NCI-H2227 (cell line): ENCODE measurements around the gene LILRA2.
A peak's percentile ranks its signal among the peaks of the same experiment; 100 is the strongest.
"Not testable (repeated sequence)": the region's sequence is repeated elsewhere in the genome, so short reads cannot be mapped to it uniquely, and the experiment has no call there.

ENCODE experiments used
- DNase-seq: peaks from one replicate; lab custom pipeline; 2025; ENCODE audit not compliant: unreplicated experiment; lab: John Stamatoyannopoulos, UW

The LILRA2 gene

DNA sequence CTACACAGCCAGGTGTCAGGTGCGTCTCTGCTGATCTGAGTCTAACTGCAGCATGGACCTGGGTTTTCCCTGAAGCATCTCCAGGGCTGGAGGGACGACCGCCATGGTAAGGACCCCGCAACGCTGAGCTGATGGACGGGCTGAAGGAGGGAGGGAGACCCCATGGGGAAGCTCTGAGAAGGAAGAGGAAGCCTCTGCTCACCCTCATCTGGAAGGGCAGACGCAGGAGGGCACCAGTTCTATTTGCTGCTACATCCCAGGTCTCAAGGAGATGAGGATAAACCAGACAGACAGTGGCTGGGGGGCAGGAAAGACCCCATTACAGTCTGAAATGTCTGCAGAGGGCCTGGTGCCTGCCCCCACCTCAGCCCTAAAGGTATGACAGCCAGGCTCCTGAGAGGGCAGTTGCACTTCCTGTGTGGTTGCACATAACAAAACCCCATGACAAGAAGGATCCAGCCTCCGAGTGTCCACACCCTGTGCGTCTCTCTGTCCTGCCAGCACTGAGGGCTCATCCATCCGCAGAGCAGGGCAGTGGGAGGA lies at the start of gene LILRA2:
Gene LILRA2 (plus strand): TSS at position 461 of the 543 bp plus-strand sequence. CDS start 89 bp downstream, outside the sequence.
- DNase-seq: no peak

DNA sequence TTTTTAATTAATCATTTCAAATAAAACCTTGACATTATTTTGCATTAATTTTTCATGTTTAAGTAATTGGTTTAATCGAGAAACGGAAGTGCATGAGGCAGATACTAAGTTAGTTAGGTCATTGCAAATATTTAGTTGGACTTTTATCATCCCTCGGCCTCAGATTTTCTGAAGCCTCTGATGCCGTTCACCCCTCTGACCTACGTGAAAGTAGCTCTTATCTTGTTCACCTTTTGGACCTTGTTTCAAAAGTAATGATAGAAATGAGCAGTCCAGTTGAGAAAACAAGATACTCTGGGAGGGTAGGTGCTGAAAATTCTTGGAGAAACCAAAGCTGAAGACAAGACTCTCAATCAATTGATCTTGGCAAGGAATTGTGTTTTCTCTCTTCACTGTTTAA lies 48.0 kb upstream of the LILRA2 start:
- no peak for DNase-seq

DNA sequence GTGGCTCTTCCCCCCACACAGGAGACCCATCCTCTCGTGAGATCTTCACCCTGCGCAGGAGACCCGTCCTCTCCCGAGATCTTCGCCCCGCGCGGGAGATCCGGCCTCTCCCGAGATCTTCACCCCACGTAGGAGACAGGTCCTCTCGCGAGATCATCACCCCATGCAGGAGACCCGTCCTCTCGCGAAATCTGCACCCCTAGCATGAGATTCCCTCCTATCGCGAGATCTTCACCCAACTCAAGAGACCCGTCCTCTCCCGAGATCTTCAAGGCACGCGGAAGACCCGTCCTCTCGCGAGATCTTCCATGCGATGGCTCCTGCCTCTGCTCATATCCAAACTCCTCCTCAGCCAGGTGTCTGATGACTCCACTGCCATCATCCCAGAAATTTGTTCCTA lies 46.6 kb upstream of the LILRA2 start:
- DNase-seq: no peak

DNA sequence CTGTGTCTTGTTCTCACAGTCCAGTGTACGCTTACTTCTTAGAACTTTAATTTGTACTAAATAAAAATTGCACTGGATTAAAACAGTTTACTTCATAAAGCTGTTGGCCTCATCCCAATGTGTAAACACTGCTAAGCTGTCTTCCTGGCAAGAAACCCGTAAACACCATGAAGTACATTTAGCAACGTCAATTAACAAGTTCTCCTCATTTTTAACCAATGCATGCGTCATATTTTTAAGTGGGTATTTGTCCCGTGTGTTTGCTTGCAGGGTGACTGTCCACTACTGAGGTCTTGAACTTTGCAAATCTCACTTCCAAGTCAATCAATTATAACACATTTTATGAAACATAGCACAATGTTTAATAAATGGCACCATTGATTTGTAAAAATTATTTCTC lies 42.7 kb upstream of the LILRA2 start:
- DNase-seq: no peak

DNA sequence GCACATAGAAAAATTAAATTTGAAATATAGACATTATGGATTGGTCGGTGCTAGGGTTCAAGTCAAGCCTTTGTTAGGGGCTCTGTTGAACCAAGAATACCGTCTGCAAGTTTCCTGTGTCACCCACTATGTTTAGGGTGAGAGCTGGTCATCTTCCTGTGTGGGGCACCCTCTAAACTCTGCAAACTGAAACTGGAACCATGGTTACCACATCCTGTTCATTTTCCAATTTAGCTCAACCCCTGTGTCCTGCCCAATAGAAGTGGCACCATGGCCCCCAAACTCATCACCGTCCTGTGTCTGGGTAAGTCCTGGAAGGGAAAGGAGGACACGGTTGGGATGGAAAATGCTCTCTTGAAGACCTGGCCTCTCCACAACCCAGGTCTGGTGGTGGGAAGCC lies 41.1 kb upstream of the LILRA2 start:
- no peak for DNase-seq

DNA sequence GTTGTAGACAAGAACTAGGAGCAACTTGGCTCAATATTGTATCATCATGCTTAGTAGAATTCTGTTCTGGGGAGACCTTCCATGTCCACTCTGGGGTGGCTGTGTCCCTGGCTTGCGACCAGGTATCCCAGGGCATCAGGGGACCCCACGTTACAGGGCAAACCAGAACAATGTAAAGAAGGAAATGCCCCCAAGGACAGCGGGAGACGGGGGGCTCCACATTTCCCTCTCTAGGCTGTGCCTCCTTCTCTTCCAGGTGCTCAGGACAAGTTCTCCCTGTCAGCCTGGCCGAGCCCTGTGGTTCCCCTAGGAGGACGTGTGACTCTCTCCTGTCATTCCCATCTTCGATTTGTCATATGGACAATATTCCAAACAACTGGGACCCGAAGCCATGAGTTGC lies 40.1 kb upstream of the LILRA2 start:
- no peak for DNase-seq

DNA sequence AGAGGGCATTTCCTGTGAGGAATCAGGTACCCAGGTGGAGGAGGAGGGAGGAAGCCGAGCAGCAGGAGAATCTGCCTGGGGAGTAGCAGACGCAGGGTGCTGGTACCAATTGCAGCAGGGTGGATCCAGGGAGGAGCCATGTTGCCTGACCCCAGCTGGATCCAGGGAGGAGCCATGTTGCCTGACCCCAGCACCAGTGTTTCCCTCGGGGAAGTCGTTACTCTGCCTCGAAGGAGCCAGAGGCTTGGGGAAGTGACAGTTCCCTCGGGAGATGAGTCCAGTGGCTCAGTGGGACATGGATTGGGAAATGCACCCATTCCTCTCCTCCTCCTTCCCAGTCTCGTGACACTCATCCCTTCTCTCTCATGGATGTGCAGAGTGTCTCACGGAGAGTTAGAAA lies 39.4 kb upstream of the LILRA2 start:
- no peak for DNase-seq

DNA sequence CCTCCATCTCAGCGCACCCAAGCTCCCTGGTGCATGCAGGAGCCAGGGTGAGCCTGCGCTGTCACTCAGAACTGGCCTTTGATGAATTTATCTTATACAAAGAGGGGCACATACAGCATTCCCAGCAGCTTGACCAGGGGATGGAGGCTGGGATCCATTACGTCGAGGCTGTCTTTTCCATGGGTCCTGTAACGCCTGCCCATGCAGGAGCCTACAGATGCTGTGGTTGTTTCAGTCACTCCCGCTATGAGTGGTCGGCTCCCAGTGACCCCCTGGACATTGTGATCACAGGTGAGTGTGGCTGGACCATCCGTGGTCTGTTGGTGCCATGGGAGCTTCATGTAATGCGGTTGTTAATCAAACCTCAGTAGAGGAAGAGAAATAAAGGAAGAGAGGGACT lies 38.0 kb upstream of the LILRA2 start:
- no peak for DNase-seq

DNA sequence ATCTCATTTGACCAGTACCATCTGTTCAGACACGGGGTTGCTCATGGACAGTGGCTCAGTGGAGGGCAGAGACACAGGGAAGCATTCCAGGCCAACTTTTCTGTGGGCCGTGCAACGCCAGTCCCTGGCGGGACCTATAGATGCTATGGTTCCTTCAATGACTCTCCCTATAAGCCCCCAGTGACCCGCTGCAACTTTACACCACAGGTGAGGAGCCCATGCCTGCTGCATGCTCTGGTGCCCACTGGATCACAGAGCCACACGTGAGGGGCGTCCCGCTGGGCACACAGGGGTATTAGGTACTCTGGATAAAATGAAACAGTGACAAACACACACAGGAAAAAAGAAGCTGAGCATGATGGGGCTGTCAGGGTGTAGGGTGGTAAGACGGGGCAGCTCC lies 36.6 kb upstream of the LILRA2 start:
- no peak for DNase-seq

DNA sequence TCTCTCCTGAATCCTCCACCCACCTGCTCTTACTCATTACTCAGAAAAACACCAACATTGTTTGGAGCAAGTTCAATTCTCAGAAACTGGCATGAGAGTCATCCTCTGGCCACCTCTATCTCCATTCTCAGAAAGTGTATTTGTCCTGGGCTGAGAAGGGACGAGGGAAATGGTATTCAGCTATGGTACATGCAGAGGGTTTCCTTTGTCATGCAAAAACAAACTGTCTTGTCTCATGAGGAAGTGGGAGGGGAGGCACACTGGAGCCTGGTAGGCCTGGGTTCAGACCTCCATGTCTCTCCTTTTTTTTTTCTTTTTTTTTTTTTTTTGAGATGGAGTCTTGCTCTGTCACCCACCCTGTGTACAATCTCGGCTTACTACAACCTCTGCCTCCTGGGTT lies 31.9 kb upstream of the LILRA2 start:
- DNase-seq: no peak

DNA sequence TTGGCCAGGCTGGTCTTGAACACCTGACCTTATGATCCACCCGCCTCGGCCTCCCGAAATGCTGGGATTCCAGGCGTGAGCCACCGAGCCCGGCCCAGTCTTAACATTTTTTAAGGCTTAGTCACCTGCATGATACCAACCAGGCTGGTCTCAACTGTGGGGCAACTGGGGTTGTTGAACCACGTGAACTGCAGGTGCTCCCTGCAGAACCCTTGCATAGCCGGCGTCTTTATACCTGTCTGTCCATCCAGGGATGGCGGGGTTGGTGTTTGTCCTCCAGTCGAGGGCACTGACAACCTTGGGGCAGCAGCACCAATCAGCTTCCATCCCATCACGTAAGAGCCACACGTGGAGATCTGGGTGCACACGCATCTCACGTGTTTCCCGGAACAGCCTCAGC lies 24.8 kb upstream of the LILRA2 start:
- no peak for DNase-seq

DNA sequence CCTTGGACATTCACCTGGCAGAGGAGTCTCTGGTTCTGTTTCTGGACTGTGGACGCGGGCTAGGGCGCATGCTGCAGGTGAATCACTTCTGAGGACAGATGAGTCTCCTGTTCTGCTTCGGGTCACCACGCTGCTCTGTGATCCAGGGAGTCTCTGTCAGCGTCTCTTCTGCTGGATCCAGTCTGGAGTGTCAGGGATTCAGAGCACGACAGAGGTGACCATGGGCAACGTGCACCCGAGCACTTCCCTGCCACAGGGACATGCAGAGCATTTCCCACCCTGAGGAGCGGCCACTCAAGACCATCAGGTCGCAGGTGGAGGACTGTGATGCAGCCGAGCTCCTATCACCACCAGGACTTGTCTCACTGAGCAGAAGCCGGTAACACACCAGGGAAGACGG lies 24.4 kb upstream of the LILRA2 start:
- DNase-seq: no peak

DNA sequence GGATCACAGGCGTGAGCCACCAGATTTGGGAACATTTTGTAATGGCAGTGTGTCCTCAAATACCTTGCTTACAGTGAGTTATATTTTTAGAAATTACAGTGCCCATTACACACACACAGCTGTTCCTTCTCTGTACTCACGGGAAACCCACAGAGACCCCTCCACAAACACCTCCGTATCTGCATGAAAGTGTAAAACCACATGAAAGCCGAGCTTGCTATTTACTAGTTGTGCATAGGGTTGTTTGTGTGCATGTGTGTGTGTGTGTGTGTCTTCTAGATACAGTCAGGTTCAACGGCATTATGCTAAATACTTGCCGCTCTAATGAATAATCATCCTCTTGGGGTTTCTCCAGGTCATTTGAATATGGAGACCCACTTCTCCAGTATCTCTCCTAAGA lies 22.3 kb upstream of the LILRA2 start:
- no peak for DNase-seq

DNA sequence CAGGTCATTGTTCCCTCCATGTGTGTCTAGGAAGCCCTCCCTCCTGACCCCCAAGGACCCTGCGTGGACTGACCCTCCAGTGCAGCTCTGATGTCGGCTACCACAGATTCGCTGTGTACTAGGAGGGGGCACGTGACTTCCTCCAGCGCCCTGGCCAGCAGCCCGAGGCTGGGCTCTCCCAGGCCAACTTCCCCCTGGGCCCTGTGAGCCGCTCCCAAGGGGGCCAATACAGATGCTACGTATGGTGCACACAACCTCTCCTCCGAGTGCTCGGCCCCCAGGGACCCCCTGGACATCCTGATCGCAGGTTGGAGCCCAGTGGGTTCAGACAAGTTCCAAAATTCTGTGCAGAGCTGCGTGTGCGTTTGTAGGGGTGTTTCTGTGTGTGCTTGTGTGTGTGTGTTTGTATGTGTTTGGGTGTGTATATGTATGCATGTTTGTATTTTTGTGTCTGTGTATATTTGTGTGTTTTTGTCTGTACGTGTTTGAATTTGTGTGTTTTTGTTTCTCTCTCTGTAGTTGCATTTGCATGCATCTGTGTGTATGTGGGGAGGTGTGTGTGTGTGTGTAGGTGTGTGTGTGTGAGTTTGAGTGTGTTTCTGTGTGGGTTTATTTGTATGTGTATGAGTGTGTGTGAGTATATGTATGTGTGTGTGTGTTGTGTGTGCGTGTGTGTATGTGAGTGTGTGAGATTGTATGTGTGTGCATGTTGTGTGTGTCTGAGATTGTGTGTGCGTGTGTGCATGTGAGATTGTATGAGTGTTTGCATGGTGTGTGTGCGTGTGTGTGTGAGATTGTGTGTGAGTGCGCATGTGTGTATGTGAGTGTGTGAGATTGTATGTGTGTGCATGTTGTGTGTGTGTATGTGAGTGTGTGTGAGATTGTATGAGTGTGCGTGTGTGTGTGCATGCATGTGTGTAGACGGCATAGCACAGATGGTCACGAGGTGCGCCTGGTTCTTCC lies 21.4 kb upstream of the LILRA2 start:
- DNase-seq: no peak

DNA sequence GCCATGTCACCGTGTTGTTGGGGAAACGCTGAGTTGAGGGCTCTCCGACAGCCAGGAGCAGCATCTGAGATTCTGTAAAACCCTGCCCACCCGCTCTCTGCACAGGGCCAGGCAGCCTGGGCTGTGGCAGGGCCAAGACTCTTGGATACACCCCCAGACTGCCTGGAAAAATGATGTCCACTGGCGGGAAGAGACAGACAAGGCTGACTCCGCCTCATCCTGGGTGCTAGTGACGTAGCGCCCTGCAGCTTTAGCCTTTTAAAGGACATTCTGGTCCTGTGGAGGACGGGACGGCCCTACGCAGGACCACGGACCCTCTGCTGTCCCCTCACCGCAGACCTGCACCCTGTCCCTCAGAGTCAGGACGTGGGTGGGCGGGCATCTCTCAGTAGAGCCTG lies 20.7 kb upstream of the LILRA2 start:
- DNase-seq: no peak

DNA sequence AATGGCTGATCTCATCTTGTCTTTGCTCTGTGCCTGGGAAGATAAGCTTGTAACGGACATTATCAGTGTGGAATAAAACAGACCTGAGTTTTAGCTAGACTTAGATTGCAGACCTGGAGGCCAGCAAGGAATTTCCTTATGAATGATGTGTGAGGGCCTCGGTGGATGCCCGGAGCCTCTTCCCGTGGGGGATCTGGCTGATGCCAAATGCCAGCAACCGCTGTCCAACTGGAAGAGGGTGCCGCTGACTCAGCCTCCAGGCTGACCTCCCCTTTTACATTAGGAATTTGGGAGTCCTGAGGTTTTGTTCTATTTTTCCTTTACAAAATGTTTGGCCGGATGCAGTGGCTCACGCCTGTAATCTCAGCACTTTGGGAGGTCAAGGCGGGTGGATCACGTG lies 19.6 kb upstream of the LILRA2 start:
- no peak for DNase-seq

DNA sequence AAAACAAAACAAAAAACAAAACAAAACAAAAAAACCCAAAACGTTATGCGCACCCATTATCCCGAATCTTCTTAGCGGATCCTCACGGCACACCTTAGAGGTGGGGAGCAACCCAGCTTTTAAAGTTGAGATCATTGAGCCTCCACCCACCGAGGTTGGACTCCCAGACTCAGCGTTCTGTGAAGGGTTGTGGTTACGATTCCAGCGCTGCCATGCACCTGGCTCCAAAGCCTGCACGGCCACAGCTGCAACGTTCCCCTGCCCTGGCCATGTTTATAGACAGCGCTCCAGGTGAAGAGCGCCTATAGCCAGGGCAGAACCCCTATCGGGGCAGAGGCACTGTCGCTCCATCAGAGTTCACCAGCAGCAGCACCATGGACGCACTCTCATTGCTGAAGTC lies 18.7 kb upstream of the LILRA2 start:
- no peak for DNase-seq

DNA sequence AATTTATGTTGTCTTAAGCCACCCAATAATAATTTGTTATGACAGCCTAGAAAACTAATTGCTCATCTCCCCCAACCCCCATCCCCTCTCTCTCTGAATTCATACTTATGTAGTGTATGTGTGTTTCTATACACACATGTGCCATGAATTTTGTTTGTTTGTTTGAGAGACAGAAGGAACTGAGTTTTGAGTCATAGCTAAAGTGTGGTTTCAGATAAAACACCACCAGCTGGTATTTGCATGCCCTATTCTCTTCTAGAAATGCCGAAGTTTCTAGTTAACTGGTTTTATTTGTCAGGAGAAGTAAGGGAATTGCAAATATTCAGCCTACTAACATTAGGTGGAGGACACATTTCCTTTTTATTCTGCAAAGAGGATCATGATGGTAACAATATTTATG lies 17.4 kb upstream of the LILRA2 start:
- DNase-seq: no peak

DNA sequence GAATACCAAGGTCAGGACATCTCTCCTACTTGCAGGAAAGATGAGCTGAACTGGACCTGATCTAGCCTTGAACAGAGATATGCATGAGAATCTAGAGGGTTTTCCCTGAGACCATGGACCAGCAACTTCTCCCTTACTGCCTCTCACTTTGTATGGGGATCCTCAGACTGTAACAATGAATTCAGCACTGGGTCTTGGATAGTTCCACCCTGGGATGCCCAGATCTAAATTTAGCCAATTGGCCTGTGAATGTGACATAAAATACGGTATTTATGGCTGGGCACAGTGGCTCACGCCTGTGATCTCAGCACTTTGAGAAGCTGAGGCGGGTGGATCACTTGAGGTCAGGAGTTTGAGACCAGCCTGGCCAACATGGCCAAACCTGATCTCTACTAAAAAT lies 15.3 kb upstream of the LILRA2 start:
- DNase-seq: no peak

DNA sequence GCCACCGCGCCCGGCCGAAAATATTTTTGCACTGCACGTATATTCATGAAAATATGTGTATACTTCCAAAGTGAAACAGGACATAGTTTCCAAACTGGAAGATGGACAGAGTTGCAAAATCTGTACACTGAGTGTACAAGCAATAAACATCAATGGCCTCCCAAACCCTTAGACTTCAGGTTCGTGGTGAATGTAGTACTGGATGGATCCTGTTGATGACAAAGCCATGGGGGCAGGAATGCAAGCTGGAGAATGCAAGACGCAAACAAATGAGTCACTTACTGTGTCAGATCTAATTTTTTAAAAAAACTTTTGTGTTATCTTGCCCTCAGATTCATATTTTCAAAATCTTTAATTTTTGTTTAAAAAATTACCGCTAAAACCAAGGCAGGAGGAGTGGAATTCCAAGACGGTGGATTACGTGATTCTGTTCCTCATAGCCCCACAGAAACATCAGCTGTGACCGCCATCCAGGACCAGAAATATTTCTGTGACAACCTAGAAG lies 12.7 kb upstream of the LILRA2 start:
- DNase-seq: no peak

DNA sequence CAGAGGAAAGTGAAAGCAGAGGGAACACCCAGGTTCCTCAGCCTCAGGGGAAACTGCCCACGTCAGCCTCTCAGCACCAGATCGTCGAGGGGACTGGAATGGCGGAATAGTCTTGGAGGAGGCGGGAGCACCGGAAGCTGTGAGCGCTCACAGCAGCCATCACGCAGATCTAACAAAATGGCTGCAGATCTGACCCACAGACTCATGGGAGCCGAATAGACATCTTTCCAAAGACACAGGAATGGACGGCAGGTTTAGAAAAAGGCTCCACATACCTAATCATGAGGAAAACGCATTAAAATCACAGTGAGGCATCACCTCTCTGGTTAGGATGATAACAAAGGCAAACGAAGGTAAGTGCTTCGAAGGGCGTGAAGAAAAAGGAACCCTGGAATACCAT lies 11.8 kb upstream of the LILRA2 start:
- peak; percentile 67 for DNase-seq

DNA sequence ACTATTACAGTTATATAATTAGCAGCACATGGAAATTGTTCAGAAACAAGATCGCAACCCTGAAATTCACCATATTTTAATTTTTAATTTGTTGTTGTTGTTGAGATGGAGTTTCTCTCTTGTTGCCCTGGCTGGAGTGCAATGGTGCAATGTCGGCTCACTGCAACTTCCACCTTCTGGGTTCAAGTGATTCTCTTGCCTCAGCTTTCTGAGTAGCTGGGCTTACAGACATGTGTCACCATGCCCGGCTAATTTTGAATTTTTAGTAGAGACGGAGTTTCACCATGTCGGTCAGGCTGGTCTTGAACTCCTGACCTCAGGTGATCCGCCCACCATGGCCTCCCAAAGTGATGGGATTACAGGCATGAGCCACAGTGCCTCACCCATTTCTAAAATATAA lies 10.4 kb upstream of the LILRA2 start:
- not testable (repeated sequence) for DNase-seq

DNA sequence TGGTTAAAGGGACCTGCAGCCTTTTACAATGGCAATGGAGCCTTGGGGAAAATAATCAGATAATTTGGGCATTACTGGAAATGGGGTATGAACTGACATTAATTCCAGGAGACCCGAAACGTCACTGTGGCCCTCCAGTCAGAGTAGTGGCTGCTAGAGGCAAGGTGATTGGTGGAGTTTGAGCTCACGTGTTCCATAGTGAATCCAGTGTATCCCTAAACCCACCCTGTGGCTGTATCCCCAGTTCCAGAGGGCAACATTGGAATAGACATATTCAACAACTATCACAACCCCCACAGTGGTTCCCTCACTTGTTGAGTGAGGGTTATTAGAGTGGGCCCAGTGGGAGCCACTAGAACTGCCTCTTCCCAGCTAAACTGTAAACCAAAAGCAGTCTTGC lies 3.3 kb upstream of the LILRA2 start:
- DNase-seq: no peak
